Left kidney (tissue), 2 donors: ENCODE measurements around the gene PDCD1. TPM values are rescaled to one million over a fixed set of nuclear protein-coding genes. Genes with fewer than 3 reads are reported as not detected.

Source experiments
- DNase-seq: peaks from one replicate; pipeline ENCODE4 v3.0.0-alpha.2; 2013
- polyA plus RNA-seq: library from polyadenylated mRNA; unstranded; fragments of 120-200 nt; gene quantifications from one replicate; pipeline ENCODE4 v1.2.1, GENCODE V29; 2013; ENCODE audit not compliant: insufficient read length

PDCD1 gene
- polyA plus RNA-seq, 1 donor, result 0.13 TPM

GRCh38 chr2:241852981-241853631, 5.6 kb downstream of the PDCD1 start:
- no peak for DNase-seq

- no peak for DNase-seq
These were observed 6.3 kb downstream of the PDCD1 start for GRCh38 chr2:241852116-241852980.

- no peak for DNase-seq
These were observed 7.2 kb downstream of the PDCD1 start for GRCh38 chr2:241851325-241852115.

- DNase-seq, result no peak
These were observed 8.0 kb downstream of the PDCD1 start for GRCh38 chr2:241850544-241851324.

- DNase-seq, result no peak
These were observed 8.8 kb downstream of the PDCD1 start for GRCh38 chr2:241849616-241850543.

GRCh38 chr2:241848761-241849615, 9.7 kb downstream of the PDCD1 start:
- no peak for DNase-seq

GRCh38 chr2:241846406-241846805, 12.3 kb downstream of the PDCD1 start:
- DNase-seq, result no peak

- DNase-seq, result no peak
These were observed 13.7 kb downstream of the PDCD1 start for GRCh38 chr2:241844831-241845578.

GRCh38 chr2:241844066-241844728, 14.5 kb downstream of the PDCD1 start:
- DNase-seq, result peak; percentile 63

- DNase-seq, result no peak
These were observed 15.2 kb downstream of the PDCD1 start for GRCh38 chr2:241843321-241844065.

- no peak for DNase-seq
These were observed 16.0 kb downstream of the PDCD1 start for GRCh38 chr2:241842620-241843211.

GRCh38 chr2:241842067-241842415, 16.7 kb downstream of the PDCD1 start:
- no peak for DNase-seq

- DNase-seq, result no peak
These were observed 17.3 kb downstream of the PDCD1 start for GRCh38 chr2:241841181-241842066.

GRCh38 chr2:241837197-241837965, 21.3 kb downstream of the PDCD1 start:
- no peak for DNase-seq

GRCh38 chr2:241836292-241836691, 22.4 kb downstream of the PDCD1 start:
- DNase-seq, result no peak
